HG03378 (cell line): ENCODE measurements around the gene MARK2.

ENCODE experiments used
- ATAC-seq: cut with Tn5 transposase; IDR thresholded peaks from one replicate; pipeline ENCODE4 v1.9.1; 2021; ENCODE audit warnings: mild to moderate bottlenecking, moderate library complexity; ENCODE audit not compliant: unreplicated experiment

MARK2 gene

GRCh38 chr11:63907808-63908530, 69.1 kb downstream of the MARK2 start:
- no peak for ATAC-seq

GRCh38 chr11:63908631-63909401, 69.9 kb downstream of the MARK2 start:
- no peak for ATAC-seq

DNA sequence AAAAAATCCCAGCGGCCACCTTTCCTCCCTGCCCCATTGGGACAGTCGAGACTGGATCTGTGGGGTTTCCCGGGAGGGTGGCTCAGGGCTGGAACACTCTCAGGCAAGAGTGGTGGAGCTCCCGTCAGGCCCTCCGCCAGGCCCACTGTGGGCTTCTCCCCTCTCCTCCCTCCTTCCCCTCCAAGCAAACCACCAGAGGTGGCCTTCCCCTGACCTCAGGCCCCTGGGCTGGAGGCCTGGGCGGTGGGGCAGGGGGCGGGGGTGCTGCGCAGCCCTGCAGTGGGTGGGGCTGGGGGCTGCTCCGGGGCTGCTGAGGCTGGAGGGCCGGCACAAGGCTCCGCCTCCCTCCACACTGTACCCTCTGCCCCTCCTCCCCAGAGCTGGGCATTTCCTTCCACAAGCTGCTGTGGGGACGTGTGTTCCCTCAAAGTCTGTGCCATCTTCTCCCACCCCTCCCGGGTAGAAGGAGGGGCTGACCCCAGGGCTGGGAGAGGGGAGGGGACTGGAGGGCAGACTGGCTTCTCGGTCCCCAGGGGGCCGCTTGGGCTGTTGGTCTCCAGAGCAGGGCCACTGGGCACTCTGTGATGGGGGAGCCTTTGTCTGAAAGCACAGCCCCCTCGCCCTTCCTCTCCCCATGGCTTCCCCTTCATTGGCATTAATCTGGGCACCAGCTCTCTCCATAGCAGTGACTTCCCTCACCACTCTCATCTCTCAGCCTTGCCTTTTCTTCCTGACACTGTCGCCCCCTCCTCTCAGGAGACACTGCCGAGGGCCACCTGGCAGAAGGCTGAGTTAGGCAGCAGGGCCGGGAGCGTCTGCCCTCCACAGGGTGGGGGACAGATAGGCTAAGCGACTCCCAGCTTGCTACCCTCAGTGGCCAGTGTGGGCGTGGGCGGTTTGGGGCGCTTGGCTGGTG, 70.9 kb downstream of the MARK2 start:
- ATAC-seq: no peak

DNA sequence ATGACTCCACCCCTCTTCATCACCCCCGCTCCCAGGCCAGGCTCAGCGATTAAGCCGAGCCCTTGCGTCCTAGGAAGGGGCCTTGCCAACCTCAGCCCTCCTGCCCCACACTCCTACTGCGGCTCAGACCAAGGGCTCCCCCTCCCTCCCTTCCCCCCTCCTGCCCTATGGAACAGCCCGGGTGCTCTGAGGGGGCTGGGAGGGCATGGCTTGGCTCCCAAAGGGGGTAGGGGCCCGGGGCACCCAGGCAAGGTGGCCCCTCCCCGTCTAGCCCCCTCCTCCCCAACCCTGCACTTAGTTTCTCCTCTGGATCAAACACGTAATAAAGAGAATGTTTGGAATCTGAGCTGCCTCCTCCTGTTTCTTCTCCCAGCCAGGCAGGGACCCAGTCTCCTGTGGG, 71.8 kb downstream of the MARK2 start:
- no peak for ATAC-seq

DNA sequence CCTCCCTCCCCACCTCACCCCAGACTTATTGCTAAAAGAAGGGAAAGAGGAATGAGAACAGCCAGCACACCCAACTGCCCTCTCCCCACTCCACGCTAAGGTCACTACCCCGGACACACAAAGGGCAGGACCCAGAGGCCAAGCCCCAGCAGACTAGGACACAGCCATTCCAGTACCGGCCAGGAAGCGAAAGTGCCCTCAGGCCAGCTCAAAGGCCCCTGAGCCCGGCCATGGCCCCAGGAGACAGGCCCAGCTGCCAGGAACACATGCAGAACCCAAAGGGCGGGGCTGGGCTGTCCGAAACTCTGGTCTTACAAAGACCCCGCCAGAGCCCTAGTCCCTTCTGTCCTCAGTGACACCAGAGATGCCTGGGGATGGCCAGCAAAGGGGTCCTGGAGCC, 72.5 kb downstream of the MARK2 start:
- ATAC-seq: no peak

DNA sequence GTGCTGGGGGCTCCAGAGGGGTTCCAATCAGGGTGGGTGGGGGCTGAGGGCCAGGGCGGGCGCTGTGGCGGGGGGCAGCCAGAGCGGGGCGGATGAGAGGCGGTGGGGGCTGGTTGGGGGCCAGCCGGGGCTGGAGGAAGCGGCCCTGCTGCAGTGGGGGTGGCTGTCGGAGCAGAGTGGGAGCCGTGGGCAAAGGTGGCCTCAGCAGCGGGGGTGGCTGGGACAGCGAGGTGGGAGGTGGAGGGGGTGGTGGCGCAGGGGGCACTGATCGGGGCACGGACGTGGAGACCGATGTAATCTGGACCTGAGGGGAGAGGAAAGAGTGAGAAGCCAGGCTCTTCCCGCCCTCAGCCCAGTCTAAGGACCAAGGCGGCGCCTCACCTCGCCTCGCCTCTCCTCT, 73.0 kb downstream of the MARK2 start:
- ATAC-seq: no peak

DNA sequence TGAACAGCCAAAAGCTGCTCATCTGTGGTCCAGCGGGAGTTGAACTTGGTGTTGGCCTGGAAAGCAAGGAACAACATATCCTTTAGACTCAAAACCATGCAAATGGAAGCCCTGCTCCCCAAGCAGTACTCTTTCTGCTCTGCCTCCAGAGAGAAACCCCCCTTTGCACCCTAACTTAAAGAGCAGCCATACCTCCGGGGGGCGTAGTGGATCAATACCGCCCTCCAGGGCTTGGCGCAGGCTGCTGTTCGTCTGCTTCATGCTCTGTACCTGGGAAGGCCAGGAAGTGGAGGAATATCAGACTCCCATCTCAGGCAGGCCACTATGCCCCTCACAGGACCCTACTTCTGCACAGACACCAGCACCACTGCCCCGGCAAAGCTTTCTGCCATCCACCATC, 73.8 kb downstream of the MARK2 start:
- ATAC-seq: no peak

DNA sequence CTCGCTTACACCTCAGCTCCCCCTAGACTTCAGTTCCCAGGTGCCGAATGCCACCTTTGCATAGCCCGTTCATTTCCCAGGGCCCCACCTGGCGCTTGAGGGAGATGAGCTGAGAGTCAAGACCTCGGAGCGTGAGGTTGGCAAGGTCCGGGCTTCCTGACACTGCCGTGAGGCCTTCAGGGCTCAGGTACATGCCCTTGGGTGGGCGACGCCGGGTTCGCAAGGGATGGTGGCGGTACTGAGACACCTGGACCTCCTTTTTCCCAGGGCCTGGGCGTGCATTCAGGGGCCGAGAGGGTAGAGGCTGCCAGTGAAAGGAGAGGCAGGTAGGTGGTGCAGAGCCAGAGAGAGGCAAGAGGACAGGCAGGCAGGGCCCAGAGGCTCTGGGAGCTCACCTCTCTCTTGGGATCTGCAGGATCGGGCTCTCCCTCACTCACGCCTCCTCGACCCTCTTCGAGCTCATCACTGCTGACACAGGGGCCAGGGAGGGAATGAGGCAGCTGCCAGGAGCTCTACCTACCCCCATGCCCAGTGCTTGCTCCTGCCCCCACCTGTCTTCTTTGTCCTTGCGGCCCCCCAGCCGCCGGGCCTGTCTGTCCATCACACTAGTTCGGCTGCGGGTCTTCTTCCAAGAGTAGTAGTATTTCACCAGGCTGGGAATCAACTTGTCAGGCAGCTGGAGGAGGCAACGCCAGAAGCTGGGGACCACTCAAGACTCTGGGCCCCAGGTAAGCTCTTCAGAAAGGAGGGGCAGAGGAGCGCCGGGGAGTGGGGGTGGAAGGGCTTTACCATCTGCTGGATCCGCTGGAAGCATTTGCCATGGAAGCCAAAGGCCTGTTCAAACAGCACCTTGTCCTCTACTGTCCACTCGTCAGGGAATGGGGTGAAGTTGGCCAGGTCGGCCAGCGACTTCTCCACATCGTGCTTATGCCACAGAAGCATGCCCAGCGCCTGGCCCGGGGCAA, 75.2 kb downstream of the MARK2 start:
- ATAC-seq: no peak

GRCh38 chr11:63914896-63915691, 76.2 kb downstream of the MARK2 start:
- ATAC-seq: no peak

DNA sequence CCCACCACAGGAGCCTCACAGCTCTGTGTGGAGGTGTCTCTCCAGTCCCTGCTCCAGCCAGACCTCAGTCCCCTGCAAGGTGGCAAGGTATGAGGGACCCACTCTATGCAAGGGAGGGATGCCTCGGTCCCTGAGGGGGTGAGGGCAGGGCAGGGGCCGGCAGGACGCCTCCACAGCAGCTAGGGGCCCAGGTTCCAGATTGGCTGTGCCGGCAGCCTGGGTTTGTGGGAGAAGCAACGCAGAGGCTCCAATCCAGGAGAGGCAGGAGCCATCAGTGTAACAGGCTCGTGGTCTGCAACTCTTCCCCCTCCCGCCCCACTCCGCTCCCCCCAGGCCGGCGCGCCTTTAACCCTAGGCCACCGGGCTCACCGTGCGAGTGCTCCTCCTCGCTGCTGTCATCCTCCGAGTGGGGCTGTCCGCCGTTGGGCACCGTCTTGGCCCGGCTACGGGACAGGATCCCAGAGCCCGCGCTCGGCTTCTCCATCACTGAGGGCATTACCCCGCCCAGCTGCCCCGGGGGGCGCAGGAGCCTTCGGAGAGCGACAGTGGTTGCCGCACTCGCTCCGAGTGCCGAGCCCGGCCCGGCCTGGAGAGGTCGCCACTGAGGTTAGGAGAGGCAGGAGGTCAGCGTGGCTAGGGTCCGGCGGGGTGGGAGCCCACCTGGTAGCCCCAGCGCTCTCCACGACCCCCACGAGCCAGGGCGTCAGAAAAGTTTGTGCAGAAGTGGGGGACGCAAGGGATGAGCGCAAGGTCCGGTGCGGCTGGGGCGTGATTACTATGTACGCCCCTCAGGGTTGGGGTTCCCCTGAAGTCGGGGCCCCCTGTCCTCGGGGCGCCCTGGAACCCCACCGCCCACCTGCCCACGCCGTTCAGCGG, 77.3 kb downstream of the MARK2 start:
- ATAC-seq: no peak

DNA sequence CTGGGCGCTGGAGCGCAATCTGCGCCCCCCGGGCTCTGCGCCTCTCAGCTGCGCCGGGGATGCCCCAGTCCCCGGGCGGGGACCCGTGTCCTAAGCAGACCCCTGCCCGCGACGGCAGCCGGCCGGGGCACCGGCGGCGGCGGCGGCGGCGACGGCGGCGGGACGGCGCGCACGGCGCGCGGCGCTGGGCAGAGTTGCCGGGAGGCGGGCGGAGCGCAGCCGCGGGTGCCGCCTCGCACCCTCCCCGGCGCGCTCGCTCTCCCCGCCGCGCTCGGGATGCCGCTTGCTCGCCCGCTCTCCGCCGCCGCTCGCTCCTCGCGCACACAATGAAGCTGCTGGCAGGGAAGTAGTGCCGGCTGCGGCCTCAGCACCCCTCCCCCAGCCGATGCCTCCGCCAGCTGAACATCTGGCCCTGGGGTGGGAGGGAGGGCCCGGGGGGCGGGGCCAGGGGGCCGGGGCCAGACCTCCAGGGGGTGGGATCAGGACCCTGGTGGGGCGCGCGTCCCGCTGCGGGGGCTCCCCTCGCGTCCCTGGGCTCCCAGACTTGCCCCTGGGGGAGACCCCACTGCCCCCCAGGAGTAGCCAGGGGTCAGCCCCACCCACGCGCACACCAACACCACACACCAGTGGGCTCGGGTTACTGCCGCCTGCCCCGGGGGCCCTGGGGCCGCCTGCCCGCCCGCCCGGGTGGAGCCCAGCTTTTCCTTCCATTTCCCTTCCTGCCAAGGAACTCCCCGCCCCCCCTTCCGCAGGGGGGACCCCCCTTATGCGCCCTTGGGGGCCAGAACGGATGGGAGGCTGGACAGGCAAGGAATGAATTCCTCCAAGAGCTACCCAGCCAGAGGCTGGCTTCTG, 78.2 kb downstream of the MARK2 start, which contains the start of gene RCOR2:
TSS of gene RCOR2 (minus strand) at position 328 of the 855 bp plus-strand sequence. CDS start 708 bp downstream, outside the sequence.
- ATAC-seq: no peak

DNA sequence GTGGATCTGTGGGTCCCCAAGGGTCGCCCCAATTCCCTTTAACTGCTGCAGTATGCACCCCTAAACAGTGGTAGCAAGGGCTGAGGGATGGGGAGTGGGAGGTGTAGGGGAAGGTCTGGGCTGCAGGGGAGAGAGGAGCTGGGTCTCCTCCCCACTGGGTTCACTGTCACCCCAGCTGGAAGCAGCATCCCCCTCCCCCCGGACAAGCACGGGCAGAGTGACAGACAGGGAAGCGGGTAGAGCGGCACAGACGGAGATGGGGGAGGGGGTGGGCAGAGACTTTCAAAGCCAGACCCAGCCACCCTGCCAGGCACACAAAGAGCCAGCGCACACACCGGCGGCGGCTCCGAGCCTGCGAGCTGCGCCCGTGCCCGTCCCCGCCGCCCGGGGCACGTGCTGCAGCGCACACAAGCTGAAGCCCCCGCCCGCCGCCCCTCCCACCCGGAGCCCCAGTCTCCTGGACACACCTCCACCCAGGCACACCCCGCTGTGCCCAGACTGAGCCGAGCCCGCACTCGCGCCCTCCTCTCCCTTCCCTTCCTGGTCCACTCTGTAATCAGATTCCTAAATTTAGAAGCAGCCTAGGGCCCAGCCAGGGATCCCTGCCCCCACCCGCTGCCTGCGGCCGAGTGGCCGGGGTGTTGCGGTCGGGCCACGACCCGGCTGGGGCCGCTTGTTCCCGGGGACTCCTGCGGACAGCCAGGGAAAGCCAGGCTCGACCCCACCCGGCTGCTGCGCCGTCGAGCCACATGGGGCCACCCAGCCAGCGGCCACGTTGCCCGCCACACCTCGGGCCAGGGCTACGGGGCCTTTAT, 79.0 kb downstream of the MARK2 start:
- ATAC-seq: no peak

DNA sequence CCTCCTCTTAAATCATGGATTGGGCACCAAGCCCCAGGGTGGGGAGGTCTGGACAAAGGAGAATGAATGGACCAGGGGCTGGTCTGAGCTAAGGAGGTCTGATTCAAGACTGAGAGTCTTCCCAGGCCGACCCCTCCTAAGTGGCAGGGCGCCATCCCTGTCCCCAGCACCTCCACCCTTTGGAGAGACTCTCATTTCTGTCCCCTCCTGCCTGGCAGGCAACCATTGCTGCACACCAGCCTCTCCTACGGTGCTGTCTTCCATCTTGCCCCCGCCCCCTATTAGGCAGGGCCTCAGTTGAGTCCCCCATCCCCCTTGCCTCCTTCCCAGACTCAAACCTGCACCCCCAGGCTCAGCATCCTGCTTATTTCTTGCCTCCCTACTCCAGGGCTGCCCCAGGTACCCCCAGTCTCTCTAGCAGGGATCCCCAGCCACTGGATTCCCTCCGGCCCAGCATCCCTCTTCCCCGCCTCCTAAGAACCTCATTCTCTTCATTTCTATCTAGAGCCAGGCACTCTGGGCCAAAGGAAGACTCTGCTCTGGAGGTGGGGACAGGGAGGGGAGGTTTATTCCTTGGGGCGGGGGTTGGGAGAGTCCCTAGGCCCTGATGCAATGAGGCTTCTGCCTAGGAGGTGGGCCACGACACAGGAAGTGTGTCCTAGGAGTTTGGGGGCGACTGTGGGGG, 79.7 kb downstream of the MARK2 start:
- ATAC-seq: no peak

GRCh38 chr11:63919267-63920125, 80.6 kb downstream of the MARK2 start:
- no peak for ATAC-seq
